Effector memory CD4-positive, alpha-beta T cell (primary cell): ENCODE measurements around the gene SLC16A3.

Experiments used
- DNase-seq, 3 donors: peaks; one replicate each; pipeline ENCODE4 v3.0.0-alpha.2; 2020
- H3K27ac ChIP-seq: 2 replicates; pipeline ENCODE4 v1.7.0; 2013; ENCODE audit warnings: mild to moderate bottlenecking, low read length, moderate library complexity; ENCODE audit not compliant: insufficient read depth, poor library complexity, severe bottlenecking
- H3K27me3 ChIP-seq: replicated peaks from 2 replicates; pipeline ENCODE4 v1.7.0; 2013; ENCODE audit warnings: mild to moderate bottlenecking, low read length; ENCODE audit not compliant: insufficient read depth, control insufficient read depth, poor library complexity, severe bottlenecking
- H3K36me3 ChIP-seq: 2 replicates; pipeline ENCODE4 v1.7.0; 2013; ENCODE audit warnings: mild to moderate bottlenecking, low read length, moderate library complexity; ENCODE audit not compliant: control insufficient read depth, insufficient read depth
- H3K4me1 ChIP-seq: 2 replicates; pipeline ENCODE4 v1.7.0; 2013; ENCODE audit warnings: low read length, mild to moderate bottlenecking; ENCODE audit not compliant: control insufficient read depth, insufficient read depth, poor library complexity, severe bottlenecking
- H3K4me3 ChIP-seq: 2 replicates; pipeline ENCODE4 v1.7.0; 2013; ENCODE audit warnings: low read length, low read depth, mild to moderate bottlenecking; ENCODE audit not compliant: insufficient read depth, poor library complexity, severe bottlenecking
- H3K9me3 ChIP-seq: 2 replicates; pipeline ENCODE4 v1.7.0; 2013; ENCODE audit warnings: mild to moderate bottlenecking, low read length, moderate library complexity; ENCODE audit not compliant: control insufficient read depth

SLC16A3 gene

GRCh38 chr17:82276938-82277337, 48.1 kb downstream of the SLC16A3 start:
- DNase-seq, result no peak
- no peak overlapping the region for H3K27ac ChIP-seq
- H3K36me3 ChIP-seq, result no peaks in the 10 kb centered on the region
- H3K4me1 ChIP-seq, result peaks cover 15% of the 10 kb centered on the region
- no peaks in the 10 kb centered on the region for H3K27me3 ChIP-seq
- no peak overlapping the region for H3K4me3 ChIP-seq
- no peaks in the 10 kb centered on the region for H3K9me3 ChIP-seq

- H3K4me1 ChIP-seq, result peaks cover 11% of the 10 kb centered on the region
- DNase-seq, result no peak
Measured at GRCh38 chr17:82277851-82278250, 49.0 kb downstream of the SLC16A3 start.

GRCh38 chr17:82278308-82278707, 49.5 kb downstream of the SLC16A3 start:
- Histone ChIP-seq H3K9me3 (no peaks in the 10 kb centered on the region), H3K27me3 (no peaks in the 10 kb centered on the region), H3K4me3 (no peak overlapping the region), H3K4me1 (peaks cover 11% of the 10 kb centered on the region), H3K36me3 (no peaks in the 10 kb centered on the region), H3K27ac (no peak overlapping the region)
- DNase-seq, result no peak

More at GRCh38 chr17:82277851-82278250, 49.0 kb downstream of the SLC16A3 start:
- no peak overlapping the region for H3K27ac ChIP-seq
- no peaks in the 10 kb centered on the region for H3K27me3 ChIP-seq
- H3K36me3 ChIP-seq, result no peaks in the 10 kb centered on the region
- no peaks in the 10 kb centered on the region for H3K9me3 ChIP-seq
- H3K4me3 ChIP-seq, result no peak overlapping the region

- no peaks in the 10 kb centered on the region for H3K36me3 ChIP-seq
- H3K4me1 ChIP-seq, result peaks cover 8% of the 10 kb centered on the region
- no peaks in the 10 kb centered on the region for H3K9me3 ChIP-seq
- H3K27me3 ChIP-seq, result no peaks in the 10 kb centered on the region
- no peak overlapping the region for H3K27ac ChIP-seq
- no peak for DNase-seq
- no peak overlapping the region for H3K4me3 ChIP-seq
Measured at GRCh38 chr17:82278786-82279391, 50.0 kb downstream of the SLC16A3 start.

GRCh38 chr17:82280537-82280936, 51.7 kb downstream of the SLC16A3 start:
- H3K9me3 ChIP-seq, result no peaks in the 10 kb centered on the region
- DNase-seq, result no peak
- H3K4me3 ChIP-seq, result no peak overlapping the region
- no peaks in the 10 kb centered on the region for H3K27me3 ChIP-seq
- H3K27ac ChIP-seq, result no peak overlapping the region
- peaks cover 5% of the 10 kb centered on the region for H3K4me1 ChIP-seq
- no peaks in the 10 kb centered on the region for H3K36me3 ChIP-seq

GRCh38 chr17:82281076-82281475, 52.2 kb downstream of the SLC16A3 start:
- H3K36me3 ChIP-seq, result no peaks in the 10 kb centered on the region
- no peak overlapping the region for H3K4me3 ChIP-seq
- no peaks in the 10 kb centered on the region for H3K9me3 ChIP-seq
- no peak for DNase-seq
- H3K27ac ChIP-seq, result no peak overlapping the region
- peaks cover 5% of the 10 kb centered on the region for H3K4me1 ChIP-seq
- no peaks in the 10 kb centered on the region for H3K27me3 ChIP-seq

- Histone ChIP-seq H3K4me1 (peaks cover 5% of the 10 kb centered on the region), H3K27ac (no peak overlapping the region), H3K9me3 (no peaks in the 10 kb centered on the region), H3K36me3 (no peaks in the 10 kb centered on the region), H3K27me3 (no peaks in the 10 kb centered on the region), H3K4me3 (no peak overlapping the region)
- DNase-seq, result no peak
Measured at GRCh38 chr17:82281502-82282238, 52.8 kb downstream of the SLC16A3 start.

- DNase-seq, result no peak
- H3K27ac ChIP-seq, result no peak overlapping the region
- H3K4me3 ChIP-seq, result no peak overlapping the region
- H3K4me1 ChIP-seq, result peaks cover 5% of the 10 kb centered on the region
- no peaks in the 10 kb centered on the region for H3K27me3 ChIP-seq
- H3K9me3 ChIP-seq, result no peaks in the 10 kb centered on the region
- no peaks in the 10 kb centered on the region for H3K36me3 ChIP-seq
Measured at GRCh38 chr17:82282239-82283207, 53.7 kb downstream of the SLC16A3 start.

- Histone ChIP-seq H3K4me3 (no peak overlapping the region), H3K4me1 (peaks cover 5% of the 10 kb centered on the region), H3K9me3 (no peaks in the 10 kb centered on the region), H3K27me3 (no peaks in the 10 kb centered on the region), H3K36me3 (no peaks in the 10 kb centered on the region), H3K27ac (no peak overlapping the region)
- peak in 1 of 3 donors; percentile 12 for DNase-seq
Measured at GRCh38 chr17:82283208-82283749, 54.4 kb downstream of the SLC16A3 start.
